K562 (cell line): ENCODE data around the gene TMIGD3. TPM values are rescaled to one million over a fixed set of nuclear protein-coding genes. Genes with fewer than 3 reads are reported as not detected.

Source experiments
- DIDO1 ChIP-seq: fragments of 450-650 bp; IDR thresholded peaks from 2 replicates; pipeline ENCODE4 v1.6.1; 2016; ENCODE audit warnings: low read depth, missing biosample characterization, missing genetic modification characterization
- IRF9 ChIP-seq: fragments of 450-650 bp; IDR thresholded peaks from 2 replicates; pipeline ENCODE4 v1.6.1; 2016; ENCODE audit warnings: missing biosample characterization, missing genetic modification characterization
- MITF ChIP-seq: IDR thresholded peaks from 2 replicates; pipeline ENCODE4 v1.6.1; 2014; ENCODE audit warnings: antibody characterized with exemption
- MTA2 ChIP-seq: fragments of 450-650 bp; IDR thresholded peaks from 2 replicates; pipeline ENCODE4 v1.6.1; 2016; ENCODE audit warnings: low read depth
- NKRF ChIP-seq: fragments of 450-650 bp; IDR thresholded peaks from 2 replicates; pipeline ENCODE4 v1.6.1; 2016; ENCODE audit warnings: borderline replicate concordance
- XRCC5 ChIP-seq: fragments of 200-400 bp; formaldehyde crosslinking; IDR thresholded peaks from 2 replicates; pipeline ENCODE4 v1.6.1; 2017; ENCODE audit warnings: low read depth, mild to moderate bottlenecking, low read length
- ZNF592 ChIP-seq: fragments of 450-650 bp; IDR thresholded peaks from 2 replicates; pipeline ENCODE4 v1.6.1; 2017; ENCODE audit warnings: antibody characterized with exemption, mild to moderate bottlenecking
- ZNF639 ChIP-seq, 2 experiments: fragments of 200-800 bp in 1 of 2; sonication (Bioruptor generic) in 1 of 2; sonication (generic) in 1 of 2; formaldehyde crosslinking in 1 of 2; IDR thresholded peaks in 1 of 2; conservative IDR thresholded peaks in 1 of 2; 2 replicates each; pipeline versions ENCODE4 v1.5.0 to v1.6.1; 2016 to 2020; ENCODE audit warnings: missing compliant biosample characterization in 1 of 2, missing genetic modification characterization in 1 of 2, missing genetic modification reagents in 1 of 2
- polyA plus RNA-seq, 8 experiments: library from polyadenylated mRNA; depleted of rRNA in 4 of 8; stranded (reverse) in 5 of 8; unstranded in 3 of 8; fragments of >200 nt; fragmentation: Nextera tagmentation in 2 of 8; fragmentation: Illumina TruSeq in 1 of 8; extraction: Ambion mirVana in 2 of 8; extraction: Trizol in 1 of 8; gene quantifications; 2 replicates each; pipeline versions ENCODE4 v1.2.1 to v1.2.3, GENCODE V29; 2011 to 2014; ENCODE audit warnings: inconsistent platforms in 1 of 8, missing spikeins in 1 of 8
- total RNA-seq, 7 experiments: library from RNA; depleted of rRNA in 6 of 7; stranded (reverse); fragments of >200 nt in 6 of 7; fragmentation: Illumina TruSeq in 2 of 7; extraction: Trizol in 2 of 7; gene quantifications; 2 replicates each; pipeline versions ENCODE4 v1.2.1 to v1.2.3, GENCODE V29; 2011 to 2021; ENCODE audit warnings: low replicate concordance in 1 of 7
- TF ChIP-seq, protein P1 (sequence below), 2 experiments: fragments of 450-650 bp; IDR thresholded peaks; 2 replicates each; pipeline ENCODE4 v1.6.1; 2016
- TF ChIP-seq, protein P2 (sequence below): fragments of 250-450 bp; sonication (Bioruptor Pico); IDR thresholded peaks from 2 replicates; pipeline ENCODE4 v1.5.0; 2020; ENCODE audit warnings: mild to moderate bottlenecking, borderline replicate concordance

Gene TMIGD3
- total and polyA plus RNA-seq, 9 of the 15 experiments (the other 6 are each of a cell fraction or from before 2014, with no cell fraction given) = 0.11 to 0.13 (median 0.11) TPM; not detected in 6

DNA sequence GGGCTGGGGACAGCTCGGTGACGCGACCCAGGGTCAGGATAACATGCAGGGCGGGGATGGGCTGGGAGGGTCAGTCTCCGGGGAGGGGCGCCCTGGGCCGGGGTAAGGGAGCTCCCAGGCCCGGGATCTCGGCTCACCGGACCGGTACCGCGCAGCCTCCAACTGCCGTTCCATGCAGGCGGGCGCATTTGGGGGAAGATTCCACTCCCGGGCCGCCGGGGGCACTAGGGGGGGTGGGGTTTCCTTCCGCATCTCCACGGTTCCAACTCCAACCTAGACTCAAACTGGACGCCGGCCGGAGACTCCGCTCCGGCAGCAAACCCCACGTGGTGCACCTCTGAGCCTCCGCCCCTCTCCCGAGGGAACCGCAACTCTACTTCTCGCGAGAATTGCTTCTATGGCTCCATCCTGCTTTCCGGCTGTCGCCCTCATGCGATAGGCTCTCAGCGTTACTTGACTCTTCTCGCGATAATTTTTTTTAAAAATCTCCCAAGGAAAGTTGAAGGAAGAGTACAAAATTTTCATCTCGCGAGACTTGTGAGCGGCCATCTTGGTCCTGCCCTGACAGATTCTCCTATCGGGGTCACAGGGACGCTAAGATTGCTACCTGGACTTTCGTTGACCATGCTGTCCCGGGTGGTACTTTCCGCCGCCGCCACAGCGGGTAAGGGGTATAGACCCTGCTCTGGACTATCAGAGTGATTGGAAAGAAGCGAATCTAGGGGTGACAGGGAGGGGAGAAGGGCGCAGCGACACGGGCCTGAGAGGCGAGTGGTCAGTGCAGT is 54.3 kb downstream of the TMIGD3 start, which contains the start of the genes ATP5PB and WDR77 (continued):
- TF ChIP-seq ZNF592 (0 out of 2 replicates have a peak, but pooled peaks have one; percentile 10), IRF9 (tag) (no peak), MTA2 (no peak), NKRF (peak; percentile 90), MITF (no peak), DIDO1 (peak; percentile 80), ZNF639 (CRISPR knock-in tag; conservative IDR thresholded peaks at IDR 0.05 in 1 of 2, IDR thresholded peaks at IDR 0.05 in 1 of 2) (peak in 1 of 2 experiments; percentile 75; a peak in 2 of 4 replicates), XRCC5 (peak; percentile 50; the same call in 1 of the 2 replicates)
- TF ChIP-seq, protein P1, sequence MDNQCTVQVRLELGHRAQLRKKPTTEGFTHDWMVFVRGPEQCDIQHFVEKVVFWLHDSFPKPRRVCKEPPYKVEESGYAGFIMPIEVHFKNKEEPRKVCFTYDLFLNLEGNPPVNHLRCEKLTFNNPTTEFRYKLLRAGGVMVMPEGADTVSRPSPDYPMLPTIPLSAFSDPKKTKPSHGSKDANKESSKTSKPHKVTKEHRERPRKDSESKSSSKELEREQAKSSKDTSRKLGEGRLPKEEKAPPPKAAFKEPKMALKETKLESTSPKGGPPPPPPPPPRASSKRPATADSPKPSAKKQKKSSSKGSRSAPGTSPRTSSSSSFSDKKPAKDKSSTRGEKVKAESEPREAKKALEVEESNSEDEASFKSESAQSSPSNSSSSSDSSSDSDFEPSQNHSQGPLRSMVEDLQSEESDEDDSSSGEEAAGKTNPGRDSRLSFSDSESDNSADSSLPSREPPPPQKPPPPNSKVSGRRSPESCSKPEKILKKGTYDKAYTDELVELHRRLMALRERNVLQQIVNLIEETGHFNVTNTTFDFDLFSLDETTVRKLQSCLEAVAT (IDR thresholded peaks at IDR 0.05) = peak; percentile 26 to 65; a peak in 2 of 4 replicates
- TF ChIP-seq, protein P2, sequence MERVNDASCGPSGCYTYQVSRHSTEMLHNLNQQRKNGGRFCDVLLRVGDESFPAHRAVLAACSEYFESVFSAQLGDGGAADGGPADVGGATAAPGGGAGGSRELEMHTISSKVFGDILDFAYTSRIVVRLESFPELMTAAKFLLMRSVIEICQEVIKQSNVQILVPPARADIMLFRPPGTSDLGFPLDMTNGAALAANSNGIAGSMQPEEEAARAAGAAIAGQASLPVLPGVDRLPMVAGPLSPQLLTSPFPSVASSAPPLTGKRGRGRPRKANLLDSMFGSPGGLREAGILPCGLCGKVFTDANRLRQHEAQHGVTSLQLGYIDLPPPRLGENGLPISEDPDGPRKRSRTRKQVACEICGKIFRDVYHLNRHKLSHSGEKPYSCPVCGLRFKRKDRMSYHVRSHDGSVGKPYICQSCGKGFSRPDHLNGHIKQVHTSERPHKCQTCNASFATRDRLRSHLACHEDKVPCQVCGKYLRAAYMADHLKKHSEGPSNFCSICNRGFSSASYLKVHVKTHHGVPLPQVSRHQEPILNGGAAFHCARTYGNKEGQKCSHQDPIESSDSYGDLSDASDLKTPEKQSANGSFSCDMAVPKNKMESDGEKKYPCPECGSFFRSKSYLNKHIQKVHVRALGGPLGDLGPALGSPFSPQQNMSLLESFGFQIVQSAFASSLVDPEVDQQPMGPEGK = no peak
